SW 1271 (cell line): ENCODE results near the gene KRT38.

ENCODE experiments used
- DNase-seq, 2 experiments: peaks; one replicate each; lab custom pipeline; 2025; lab: John Stamatoyannopoulos, UW

The KRT38 gene

GRCh38 chr17:41440531-41441033 lies at the start of gene KRT38:
TSS of gene KRT38 (minus strand) at chr17:41440983. CDS start at chr17:41440921, 62 bp downstream.
- DNase-seq = no peak

GRCh38 chr17:41489531-41489930 lies 48.7 kb upstream of the KRT38 start, which contains the start of gene KRT36:
TSS of gene KRT36 (minus strand) at chr17:41489910. CDS start at chr17:41489864, 46 bp downstream.
- no peak for DNase-seq

- no peak for DNase-seq
These were observed 46.2 kb upstream of the KRT38 start for GRCh38 chr17:41486809-41487530.

- DNase-seq = no peak
These were observed 45.5 kb upstream of the KRT38 start for GRCh38 chr17:41486316-41486715.

- DNase-seq = no peak
These were observed 44.4 kb upstream of the KRT38 start for GRCh38 chr17:41484920-41485904.

GRCh38 chr17:41483991-41484826 lies 43.4 kb upstream of the KRT38 start:
- DNase-seq = no peak

- DNase-seq = no peak
These were observed 42.7 kb upstream of the KRT38 start for GRCh38 chr17:41483531-41483930.

- no peak for DNase-seq
These were observed 40.3 kb upstream of the KRT38 start, which contains the start of gene KRT35 for GRCh38 chr17:41481036-41481435. TSS of gene KRT35 (minus strand) at chr17:41481151. CDS start at chr17:41481097, 54 bp downstream.

GRCh38 chr17:41480581-41480980 lies 39.8 kb upstream of the KRT38 start:
- no peak for DNase-seq

- no peak for DNase-seq
These were observed 39.4 kb upstream of the KRT38 start for GRCh38 chr17:41480136-41480535.

GRCh38 chr17:41478237-41478636 lies 37.5 kb upstream of the KRT38 start:
- no peak for DNase-seq

GRCh38 chr17:41476866-41477815 lies 36.4 kb upstream of the KRT38 start:
- DNase-seq = no peak

- no peak for DNase-seq
These were observed 34.6 kb upstream of the KRT38 start for GRCh38 chr17:41475421-41475820.

- DNase-seq = no peak
These were observed 34.1 kb upstream of the KRT38 start for GRCh38 chr17:41474863-41475262.

GRCh38 chr17:41468346-41468745 lies 27.6 kb upstream of the KRT38 start:
- DNase-seq = no peak

GRCh38 chr17:41467561-41467960 lies 26.8 kb upstream of the KRT38 start:
- DNase-seq = no peak

GRCh38 chr17:41466988-41467387 lies 26.2 kb upstream of the KRT38 start, which contains the start of gene KRT32:
TSS of gene KRT32 (minus strand) at chr17:41467386. CDS start at chr17:41467325, 61 bp downstream.
- no peak for DNase-seq

GRCh38 chr17:41464682-41465081 lies 23.9 kb upstream of the KRT38 start:
- peak; percentile 53 to 90 for DNase-seq

- DNase-seq = no peak
These were observed 23.4 kb upstream of the KRT38 start for GRCh38 chr17:41464173-41464572.

GRCh38 chr17:41463746-41464145 lies 23.0 kb upstream of the KRT38 start:
- no peak for DNase-seq
